ENCODE data around the gene ARHGAP31.
"Not testable (repeated sequence)": the region's sequence is repeated elsewhere in the genome, so short reads cannot be mapped to it uniquely, and the experiment has no call there.

ARHGAP31 gene

DNA sequence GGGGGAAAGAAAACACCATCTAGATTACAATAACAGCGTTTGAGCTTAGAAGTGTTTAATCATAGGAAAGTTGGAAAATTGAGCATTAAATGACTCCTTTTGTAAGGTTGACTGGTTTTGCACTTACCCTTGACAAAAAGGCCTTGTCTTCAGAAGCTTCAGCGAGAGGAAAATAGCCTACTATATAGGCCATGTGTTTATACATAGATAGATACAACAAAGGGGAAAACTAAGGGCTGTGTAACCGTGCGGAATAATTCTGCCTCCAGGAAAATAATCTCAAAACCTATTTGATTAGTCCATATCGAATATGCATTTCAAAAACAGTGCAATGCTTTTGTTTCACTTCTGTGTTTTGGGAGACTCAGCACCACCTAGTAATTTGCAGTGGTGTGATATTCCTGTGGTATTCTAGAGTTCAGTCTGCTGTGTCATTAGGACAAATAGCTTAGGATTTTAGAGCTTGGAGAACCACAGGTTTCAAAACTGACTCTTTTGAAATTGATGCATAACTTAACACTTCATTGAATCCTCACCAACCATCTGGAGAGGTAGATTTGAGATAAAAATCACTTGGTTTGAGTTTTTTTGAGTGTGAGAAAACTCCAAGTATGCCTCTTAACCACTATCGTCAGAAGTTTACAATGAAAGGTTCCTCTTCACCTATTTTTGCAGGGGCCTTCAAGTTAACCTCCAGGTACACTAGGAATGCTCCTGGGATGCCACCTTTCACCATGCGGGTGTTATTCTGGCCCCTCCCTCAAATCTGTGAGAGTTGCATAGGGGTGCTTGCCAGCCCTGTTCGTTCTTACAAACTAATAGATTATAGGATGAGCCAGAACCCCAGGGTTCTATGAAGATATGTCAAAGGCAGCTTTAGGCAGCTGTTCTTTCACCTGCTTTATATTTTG is 1.9 kb downstream of the ARHGAP31 start:
- DNase-seq: no peak

DNA sequence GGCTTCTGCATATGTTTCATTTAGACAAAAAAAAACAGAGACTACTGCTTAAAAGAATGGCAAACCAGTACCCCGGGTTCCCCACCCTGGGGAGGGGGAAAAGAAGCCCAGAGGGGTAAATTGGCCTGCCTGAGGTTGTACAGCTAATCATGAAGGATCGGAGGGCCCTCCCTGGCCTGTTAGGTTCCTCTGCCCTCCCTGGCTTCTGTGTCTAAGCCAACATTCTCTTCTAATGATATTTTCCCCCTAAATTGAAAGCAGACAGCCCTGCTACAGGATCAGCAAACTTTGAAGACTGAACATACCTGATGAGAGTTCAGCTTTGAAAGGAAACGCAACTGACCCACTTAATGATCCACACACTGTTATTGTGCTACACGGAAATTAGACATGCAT is 2.5 kb downstream of the ARHGAP31 start:
- no peak for DNase-seq

DNA sequence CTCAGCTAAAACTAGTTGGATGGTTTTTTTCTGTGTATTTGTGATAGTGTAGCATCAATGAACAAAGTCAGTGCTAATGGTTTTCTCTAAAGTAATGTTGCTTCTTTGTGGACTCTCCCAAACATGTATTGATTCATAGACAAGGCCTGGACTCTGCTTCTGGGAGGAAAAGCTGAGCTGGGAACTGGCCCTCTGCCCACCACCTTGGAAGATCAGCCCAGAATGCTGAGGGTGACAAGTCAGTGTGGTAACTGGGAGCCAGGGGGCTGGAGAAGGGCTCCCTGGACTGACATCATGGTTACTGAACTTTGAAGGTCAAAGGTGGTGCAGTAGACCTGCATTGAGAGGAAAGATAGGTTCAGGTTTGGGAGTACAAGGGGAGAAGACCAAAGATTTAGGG is 3.0 kb downstream of the ARHGAP31 start:
- DNase-seq: no peak

DNA sequence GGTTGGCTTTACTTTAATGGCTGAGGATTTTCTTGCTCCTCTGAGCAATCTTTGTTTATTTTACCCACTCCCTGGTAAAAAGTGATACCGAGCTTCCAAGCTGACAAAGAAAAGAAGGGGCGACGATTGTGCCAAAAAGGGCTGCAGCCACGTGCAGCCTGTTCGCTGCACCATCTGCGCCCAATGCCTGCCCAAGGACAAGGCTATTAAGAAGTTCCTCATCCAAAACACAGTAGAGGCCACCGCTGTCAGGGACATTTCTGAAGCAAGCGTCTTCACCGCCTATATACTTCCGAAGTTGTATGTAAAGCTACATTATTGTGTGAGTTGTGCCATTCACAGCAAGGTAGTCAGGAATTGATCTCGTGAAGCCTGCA is 4.4 kb downstream of the ARHGAP31 start:
- DNase-seq: no peak

DNA sequence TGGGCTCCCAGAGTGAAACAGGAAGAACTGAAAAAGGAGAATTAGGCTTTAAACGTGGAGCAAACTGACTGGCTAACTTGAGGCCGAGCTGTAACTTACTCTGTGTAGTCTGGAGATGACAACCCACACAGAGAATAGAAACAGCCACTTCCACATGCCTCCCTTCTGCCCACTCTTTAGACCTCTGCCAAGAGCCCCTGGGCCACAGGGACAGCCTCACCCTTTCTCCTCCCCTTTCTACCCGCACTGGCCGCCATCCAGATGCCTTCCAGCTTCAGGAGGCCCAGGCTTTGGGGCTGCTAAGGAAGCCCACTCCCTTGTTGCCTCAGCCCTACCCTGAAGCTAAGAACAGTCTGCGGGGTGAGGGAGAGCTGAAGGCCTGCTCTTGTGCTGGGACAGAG is 6.8 kb downstream of the ARHGAP31 start:
- no peak for DNase-seq

DNA sequence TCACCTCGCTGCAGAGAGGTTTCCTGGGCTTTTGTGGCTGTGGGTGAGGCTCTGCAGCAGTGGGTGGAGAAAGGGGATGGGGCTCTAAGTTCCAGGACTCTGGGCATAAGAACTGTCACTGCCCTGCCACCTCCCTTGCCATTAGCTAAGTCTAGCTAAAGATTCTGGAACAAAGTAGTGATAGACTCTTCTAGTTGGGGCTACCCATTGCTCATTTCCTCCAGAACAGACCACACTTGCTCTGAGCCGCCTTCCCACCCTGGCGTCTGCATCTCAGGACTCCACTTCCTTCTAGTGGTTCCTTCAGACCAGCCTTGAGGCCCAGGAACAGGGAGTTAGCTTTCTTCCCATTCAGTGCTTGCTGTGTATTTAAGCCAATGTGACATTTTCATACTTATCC is 7.5 kb downstream of the ARHGAP31 start:
- DNase-seq: no peak

DNA sequence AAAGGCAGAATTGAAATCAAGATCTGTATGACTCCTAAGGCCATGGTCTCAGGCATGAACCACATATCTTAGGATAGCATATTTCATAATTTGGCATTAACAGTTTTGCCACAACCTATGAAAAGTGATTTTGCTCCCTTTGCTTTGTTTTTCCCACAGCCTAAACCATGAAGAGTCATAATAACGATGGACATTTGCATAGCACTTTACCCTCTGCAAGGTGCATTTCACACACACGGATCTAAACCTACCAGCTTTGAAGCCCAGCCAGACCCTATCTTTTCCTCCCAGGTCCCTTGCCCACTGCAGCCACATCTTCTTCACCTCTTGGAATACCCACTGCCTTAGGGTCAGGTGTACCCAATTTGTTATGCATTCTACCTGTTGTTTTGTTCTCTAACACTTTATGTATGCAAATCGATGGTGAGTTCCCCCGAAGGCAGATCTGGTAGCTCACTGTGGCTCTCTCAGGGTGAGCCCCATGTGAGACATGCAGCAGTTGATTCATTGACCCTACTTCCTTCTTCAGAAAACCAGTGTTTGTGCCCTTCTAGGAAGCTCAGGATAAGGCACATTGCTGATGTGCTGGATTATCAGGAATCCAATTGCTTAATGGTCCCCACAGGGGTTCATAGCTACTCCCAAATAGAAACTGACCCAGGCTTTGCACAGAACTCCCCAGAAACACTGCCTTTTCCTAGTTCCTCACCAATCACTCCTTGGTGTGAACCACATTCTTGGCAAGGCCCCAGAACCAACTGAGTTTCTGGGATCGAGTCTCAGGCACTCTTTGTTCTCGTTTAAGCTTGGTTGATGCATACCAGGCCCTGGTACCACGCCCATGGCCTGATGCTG is 8.7 kb downstream of the ARHGAP31 start:
- no peak for DNase-seq

DNA sequence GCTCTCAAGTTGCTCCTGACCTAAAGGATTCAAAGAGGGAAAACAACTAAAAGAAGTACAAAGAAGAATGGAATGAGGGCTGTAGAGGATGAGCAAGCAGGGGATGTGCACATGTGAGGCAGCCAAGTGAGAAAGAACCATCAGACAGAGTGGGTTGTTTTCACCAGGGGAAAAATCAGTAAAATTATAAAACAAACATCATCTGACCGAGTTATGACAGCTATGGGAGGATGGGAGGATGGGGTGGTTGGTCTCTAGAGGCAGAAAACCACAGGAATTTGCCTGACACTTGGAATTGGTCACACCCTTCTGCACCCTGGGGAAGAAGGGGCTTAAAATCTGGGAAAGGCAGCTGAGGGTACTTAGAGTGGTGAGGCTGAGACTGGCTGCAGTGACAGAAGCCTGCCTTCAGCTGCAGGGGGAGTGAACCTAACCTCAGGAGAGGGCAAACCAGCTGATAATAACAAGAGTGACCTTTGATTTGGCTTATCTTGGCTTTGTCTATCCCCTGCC is 10.1 kb downstream of the ARHGAP31 start:
- DNase-seq: no peak

DNA sequence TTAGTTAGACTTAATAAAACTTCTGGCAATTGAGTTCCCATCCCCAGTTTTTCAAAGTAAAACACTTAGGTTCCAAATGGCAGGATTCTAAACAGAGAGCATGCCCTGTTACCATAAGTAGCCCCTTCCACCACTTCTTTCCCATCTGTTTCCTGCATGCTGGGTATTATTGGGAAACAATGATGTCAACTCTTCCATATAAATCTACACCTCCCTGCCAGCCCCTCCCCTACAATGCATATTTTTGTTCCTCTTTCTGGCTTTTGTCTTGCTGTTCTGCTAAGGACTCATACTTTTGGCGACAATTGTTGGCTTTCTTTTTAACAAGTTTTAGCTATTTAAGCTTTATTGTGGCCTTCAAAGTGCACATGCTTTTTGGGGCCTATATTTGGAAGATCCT is 11.1 kb downstream of the ARHGAP31 start:
- DNase-seq: no peak

DNA sequence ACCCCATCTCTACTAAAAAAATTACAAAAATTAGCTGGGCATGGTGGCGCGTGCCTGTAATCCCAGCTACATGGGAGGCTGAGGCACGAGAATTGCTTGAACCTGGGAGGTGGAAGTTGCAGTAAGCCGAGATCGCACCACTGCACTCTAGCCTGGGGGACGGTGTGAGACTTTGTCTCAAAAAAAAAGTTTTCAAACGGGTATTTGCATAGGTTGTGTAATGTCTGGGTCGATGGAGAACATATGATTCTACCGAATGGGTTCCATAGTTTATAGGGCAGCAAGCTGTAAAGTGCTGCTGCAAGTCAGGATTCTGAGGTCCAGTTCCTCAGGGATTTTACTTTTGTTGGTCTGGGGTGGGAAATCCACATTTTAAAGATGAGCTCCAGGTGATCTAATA is 12.2 kb downstream of the ARHGAP31 start:
- DNase-seq: not testable (repeated sequence)

DNA sequence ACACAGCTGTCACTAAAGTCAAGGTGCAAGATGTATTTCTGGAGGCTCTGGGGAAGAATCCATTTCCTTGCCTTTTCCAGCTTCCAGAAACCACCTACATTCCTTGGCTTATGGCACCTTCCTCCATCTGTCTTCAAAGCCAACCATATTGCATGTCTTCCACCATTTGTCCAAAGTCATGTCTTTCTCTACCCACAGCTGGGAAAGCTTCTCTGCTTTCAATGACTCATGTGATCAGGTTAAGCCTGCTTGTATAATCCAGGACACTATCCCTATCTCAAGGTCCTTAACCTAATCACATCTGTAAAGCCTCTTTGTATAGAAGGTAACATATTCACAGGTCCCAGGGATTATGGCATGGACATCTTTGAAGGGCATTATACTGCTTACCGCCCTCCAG is 14.2 kb downstream of the ARHGAP31 start:
- no peak for DNase-seq

DNA sequence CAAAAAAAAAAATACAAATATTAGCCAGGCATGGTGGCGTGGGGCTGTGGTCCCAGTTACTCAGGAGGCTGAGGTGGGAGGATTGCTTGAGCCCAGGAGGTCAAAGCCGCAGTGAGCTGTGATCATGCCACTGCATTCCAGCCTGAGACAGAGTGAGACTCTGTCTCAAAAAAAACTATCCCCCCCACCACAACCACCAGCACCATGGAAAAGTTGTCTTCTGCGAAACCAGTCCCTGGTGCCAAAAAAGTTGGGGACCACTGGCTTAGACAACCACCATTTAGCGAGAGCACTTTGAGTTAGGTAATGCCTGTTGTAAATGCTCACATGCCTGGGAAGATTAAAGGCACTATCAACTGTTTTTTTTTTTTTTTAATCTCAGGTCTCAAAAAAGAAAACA is 15.4 kb downstream of the ARHGAP31 start:
- DNase-seq: no peak

DNA sequence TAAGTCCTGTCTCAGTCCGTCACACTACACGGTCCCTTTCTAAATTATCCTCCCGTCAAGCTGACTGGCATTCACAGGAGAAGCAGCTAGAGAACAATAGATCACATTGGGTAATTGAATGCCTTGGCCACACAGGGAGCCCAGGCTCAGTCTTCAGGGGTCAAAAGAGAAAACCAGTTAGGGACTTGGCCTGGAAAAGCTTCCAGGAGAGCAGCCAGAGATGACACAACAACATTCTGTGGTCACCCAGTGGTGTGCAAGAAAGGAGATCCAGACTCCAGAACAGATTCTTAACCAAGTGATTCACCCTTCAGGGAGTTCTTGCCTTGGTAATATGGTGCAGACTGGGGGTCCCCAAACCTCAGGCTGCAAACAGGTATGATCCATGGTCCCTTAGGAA is 15.9 kb downstream of the ARHGAP31 start:
- DNase-seq: no peak

DNA sequence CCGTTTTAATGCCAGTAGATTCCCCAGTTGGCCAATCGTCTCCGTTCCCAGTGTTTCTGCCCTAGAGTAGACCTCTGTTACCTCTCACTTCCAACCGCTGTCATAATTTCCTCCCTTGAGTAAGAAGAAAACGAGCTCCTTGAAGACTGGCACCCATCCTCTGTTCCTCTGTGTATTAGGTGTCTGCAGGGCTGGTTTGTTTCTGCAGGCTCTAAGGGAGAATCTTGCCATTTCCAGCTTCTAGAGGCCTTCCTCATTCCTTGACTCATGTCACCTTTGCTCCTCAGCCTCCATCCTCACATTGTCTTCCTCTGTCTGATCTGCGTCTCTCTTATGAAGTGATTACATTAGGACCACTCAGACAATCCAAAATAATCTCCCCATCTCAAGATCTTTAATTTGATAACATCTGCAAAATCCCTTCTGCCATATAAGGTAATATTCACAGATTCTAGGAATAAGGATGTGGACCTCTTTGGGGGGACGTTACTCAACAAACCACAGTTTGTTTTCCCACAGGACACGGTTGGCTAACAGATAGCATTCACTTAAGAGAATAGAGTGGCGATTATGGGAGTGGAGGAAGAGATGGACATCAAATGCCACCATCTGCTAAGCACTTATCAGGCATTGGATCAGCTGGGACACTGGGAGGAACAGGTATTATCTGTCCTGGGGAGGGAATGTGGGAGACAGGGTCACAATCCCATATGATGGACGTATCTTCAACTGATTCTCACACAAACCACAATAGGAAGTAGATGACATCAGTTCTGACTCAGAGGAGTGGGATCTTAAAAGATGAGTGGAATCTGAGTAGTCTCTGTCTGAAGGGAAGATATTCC is 17.1 kb downstream of the ARHGAP31 start:
- no peak for DNase-seq

DNA sequence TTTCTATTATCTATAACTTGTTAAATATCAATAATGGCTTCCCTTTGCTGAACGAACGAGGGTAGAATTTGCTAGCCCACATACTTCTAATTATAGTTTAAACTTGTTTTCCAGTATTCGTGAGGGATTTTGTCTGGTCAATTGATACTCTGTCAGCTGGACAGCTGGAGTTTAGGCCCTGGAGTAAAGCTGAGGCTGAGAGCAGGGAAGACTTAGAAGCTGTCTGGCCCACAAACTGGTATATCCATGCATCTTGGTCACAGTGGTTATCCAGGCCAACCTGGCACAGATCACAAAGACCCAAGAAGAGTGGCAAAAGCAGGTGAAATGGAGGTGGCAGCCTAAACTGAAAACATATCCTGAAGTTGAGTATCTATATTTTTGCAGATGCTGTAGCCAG is 19.3 kb downstream of the ARHGAP31 start:
- DNase-seq: no peak

DNA sequence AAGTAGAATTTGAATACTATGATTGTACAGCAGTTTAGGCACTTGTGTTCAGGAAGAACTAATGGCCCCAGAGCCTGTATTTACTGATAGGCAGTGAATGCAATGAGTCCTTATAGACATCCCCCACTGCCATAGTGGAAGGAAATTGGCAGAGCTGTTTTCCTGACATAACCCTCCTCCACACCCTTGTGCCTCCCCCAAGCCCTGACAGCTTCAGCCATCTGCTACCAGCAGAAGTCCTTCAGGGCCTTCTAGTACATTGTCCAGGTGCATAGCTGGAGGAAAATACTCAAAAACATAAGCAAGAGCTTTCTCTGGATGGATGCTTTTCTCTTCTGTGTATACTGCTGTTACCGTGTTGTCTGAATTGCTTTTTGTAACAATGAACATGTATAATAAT is 20.6 kb downstream of the ARHGAP31 start:
- DNase-seq: no peak

DNA sequence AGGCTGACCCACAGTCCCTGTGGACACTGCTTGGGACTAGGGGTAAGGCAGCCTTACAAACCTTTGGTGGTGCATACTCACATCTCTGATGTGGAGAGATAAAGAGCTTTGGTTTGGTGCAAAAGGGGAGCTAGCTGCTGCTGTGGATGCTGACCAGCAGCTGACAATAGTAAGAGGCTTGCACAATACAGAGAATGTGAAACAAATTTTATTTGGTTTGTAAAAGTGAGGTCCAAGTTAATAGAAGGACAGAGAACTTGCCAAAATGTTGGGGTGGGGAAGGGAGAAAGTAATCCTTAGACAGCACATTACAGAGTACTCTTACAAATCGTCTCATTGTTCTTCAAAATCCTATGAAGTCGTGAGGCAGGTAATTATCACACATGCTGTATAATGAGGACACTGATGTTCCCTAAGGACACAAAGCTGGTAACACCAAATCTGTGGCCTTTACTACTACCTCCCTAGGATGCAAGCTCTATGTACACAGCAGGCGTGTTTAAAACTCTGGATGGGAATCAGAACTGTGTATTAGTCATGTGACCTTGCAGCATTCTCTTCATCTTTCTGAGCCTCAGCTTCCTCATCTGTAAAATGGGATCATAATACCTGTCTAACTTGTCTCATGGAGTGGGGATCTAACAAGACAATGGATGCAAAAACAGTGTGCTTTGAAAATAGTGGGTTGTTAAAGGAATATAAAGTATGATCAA is 21.6 kb downstream of the ARHGAP31 start:
- DNase-seq: no peak

DNA sequence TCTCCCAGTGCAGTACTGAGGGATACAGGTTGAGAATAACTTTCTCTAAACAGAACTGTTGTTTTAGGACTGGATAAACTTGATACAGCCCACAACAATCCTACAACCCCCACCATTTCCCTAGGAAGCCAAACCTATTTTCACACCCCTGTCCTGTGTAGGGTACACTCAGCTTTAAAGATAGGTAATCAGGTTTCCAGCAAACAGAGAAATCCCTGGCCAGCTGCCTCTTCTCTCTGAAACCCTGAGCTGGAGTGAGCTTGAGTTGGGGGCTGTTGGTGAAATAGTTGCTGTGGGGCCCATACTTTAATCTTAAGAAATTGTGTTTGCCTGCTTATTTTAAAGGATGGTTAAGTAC is 22.1 kb downstream of the ARHGAP31 start:
- DNase-seq: no peak

DNA sequence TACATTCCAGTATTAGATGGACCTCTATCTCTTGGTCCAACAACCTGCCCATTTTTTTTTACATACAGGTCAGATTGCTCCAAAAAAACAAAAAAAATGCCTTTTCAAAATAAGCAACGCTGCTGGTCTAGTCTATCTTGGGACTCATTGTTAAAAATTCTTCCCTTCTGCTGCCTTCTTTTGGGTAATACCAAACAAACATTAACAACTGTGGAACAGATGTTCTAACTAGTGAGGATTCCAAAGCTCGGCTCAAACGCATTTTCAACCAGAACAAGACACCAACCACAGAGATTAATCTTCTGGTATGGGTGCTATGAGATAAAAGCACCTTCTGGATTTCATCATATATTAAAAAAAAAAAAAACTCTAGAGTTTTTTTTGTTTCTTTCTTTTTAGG is 24.7 kb downstream of the ARHGAP31 start:
- no peak for DNase-seq

DNA sequence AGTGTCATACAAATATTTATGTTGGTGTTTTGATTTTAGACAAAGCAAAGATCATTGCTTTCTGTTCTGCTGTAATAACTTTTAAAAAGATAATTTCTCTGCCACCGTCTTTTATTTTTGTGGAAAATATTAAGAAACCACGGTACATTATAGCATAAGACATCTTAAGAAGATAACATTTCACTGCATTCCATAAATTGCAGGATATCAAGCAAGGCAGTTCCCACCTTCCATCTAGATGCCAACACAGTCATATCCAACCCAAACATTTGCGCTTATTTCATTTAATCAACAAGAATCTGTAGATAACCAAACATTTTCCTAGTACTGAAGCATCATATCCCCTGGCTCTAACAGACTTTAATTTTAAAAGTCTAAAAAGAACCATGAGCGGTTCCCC is 25.1 kb downstream of the ARHGAP31 start:
- no peak for DNase-seq

DNA sequence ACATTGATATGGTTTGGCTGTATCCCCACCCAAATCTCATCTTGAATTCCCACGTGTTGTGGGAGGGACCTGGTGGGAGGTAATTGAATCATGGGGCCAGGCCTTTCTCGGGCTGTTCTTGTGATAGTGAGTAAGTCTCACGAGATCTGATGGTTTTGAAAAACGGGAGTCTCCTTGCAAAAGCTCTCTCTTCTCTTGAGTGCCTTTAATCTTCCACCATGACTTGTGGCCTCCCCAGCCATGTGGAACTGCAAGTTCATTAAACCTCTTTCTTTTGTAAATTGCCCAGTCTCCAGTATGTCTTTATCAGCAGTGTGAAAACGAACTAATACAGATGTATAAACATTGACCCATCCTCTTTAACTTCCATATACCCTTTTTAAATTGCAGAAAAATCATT is 26.6 kb downstream of the ARHGAP31 start:
- DNase-seq: not testable (repeated sequence)
